ENCODE measurements around the gene KIF4A. TPM values are rescaled to one million over a fixed set of nuclear protein-coding genes. Genes with fewer than 3 reads are reported as not detected.

Gene KIF4A
- total and polyA plus RNA-seq, 2 of the 13 experiments (the other 11 are each of a cell fraction or from before 2014, with no cell fraction given), result 9.4 to 28.2 TPM

- no peaks in the 10 kb centered on the region for H3K9me3 ChIP-seq (ENCODE audit: low read length)
- H3K79me2 ChIP-seq (ENCODE audit: insufficient read depth, low read length), result no peaks in the 10 kb centered on the region
- intact Hi-C loops (cut with micrococcal nuclease; ENCODE audit: unreplicated experiment) (loop anchor here (5.0 kb wide), 1 partner anchor 142 kb away; the partner anchor contains the start of gene KIF4A), in situ Hi-C loops (cut with HindIII; ENCODE audit: extremely low pct_ligation_motif_present, low pct_unique_long_range_greater_than_20kb) (no loop called here)
- H3K4me3 ChIP-seq (replicated peaks in 1 of 3; ENCODE audit: insufficient read depth in 1 of 3, low read depth in 2 of 3, low read length in 3 of 3), result peak overlapping the region; percentile 71 to 80 (median 77)
- BruUV-seq (replicated peaks), result TSS peak; percentile 85
- FAIRE-seq (peak; percentile 85), ATAC-seq (peak; percentile 82), DNase-seq (ENCODE audit: low spot score) (peak; percentile 54)
- peak overlapping the region; percentile 82 for H3K4me2 ChIP-seq (ENCODE audit: low read depth, low read length)
- H3K27me3 ChIP-seq (ENCODE audit: control insufficient read depth in 1 of 2, insufficient read depth in 2 of 2, low read length in 2 of 2), result no peaks in the 10 kb centered on the region
- WGBS (ENCODE audit: low lambda C conversion rate), result 0% methylated on average over 1 of the region's 37 CpGs
- peak overlapping the region; percentile 71 for H3K9ac ChIP-seq (ENCODE audit: insufficient read depth, low read depth, low read length)
- H4K20me1 ChIP-seq (ENCODE audit: insufficient read depth, low read length), result no peaks in the 10 kb centered on the region
- H3K27ac ChIP-seq (ENCODE audit: extremely low read length, insufficient read depth, low read length), result peak overlapping the region; percentile 74
- peak overlapping the region; percentile 83 for H2AFZ ChIP-seq (ENCODE audit: low read length)
- ChIA-PET POLR2A (interaction anchor here (1.7 kb wide), 1 partner anchor 10 kb away, joined by 9 read pairs; the partner anchor contains the start of gene GDPD2), CTCF (ENCODE audit: low intra/inter-chr PET ratio, low total read pairs) (no interaction called here)
- no peaks in the 10 kb centered on the region for H3K36me3 ChIP-seq (replicated peaks in 1 of 2; ENCODE audit: control insufficient read depth in 1 of 2, insufficient read depth in 2 of 2, low read length in 2 of 2)
- H3K4me1 ChIP-seq (ENCODE audit: insufficient read depth, low read length), result peaks cover 22% of the 10 kb centered on the region
- TF ChIP-seq MAX (IDR thresholded peaks at IDR 0.05), result peak; percentile 70
- no peak for TF ChIP-seq ZNF441 (CRISPR knock-in tag; IDR thresholded peaks at IDR 0.05; ENCODE audit: borderline replicate concordance)
- TF ChIP-seq, protein P1, sequence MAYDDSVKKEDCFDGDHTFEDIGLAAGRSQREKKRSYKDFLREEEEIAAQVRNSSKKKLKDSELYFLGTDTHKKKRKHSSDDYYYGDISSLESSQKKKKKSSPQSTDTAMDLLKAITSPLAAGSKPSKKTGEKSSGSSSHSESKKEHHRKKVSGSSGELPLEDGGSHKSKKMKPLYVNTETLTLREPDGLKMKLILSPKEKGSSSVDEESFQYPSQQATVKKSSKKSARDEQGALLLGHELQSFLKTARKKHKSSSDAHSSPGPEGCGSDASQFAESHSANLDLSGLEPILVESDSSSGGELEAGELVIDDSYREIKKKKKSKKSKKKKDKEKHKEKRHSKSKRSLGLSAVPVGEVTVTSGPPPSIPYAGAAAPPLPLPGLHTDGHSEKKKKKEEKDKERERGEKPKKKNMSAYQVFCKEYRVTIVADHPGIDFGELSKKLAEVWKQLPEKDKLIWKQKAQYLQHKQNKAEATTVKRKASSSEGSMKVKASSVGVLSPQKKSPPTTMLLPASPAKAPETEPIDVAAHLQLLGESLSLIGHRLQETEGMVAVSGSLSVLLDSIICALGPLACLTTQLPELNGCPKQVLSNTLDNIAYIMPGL (CRISPR knock-in tag; IDR thresholded peaks at IDR 0.05; ENCODE audit: borderline replicate concordance in 1 of 2, low read depth in 1 of 2), result peak; percentile 53 to 65; a peak in 3 of 4 replicates
- TF ChIP-seq POLR2A (IDR thresholded peaks at IDR 0.05; ENCODE audit: insufficient read depth in 1 of 2, low read depth in 2 of 2, low read length in 2 of 2), result peak in 1 of 2 experiments; percentile 15; a peak in 1 of 4 replicates
- TF ChIP-seq ZNF776 (CRISPR knock-in tag; IDR thresholded peaks at IDR 0.05), result peak; percentile 52; the same call in 1 of the 2 replicates
- peak; percentile 17; the same call in 1 of the 2 replicates for TF ChIP-seq ZNF350 (CRISPR knock-in tag; IDR thresholded peaks at IDR 0.05; ENCODE audit: borderline replicate concordance, low read depth)
- TF ChIP-seq, protein P2, sequence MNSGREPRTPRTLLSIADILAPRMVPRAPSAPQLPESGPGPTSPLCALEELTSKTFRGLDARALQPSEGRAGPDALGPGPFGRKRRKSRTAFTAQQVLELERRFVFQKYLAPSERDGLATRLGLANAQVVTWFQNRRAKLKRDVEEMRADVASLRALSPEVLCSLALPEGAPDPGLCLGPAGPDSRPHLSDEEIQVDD (CRISPR knock-in tag; IDR thresholded peaks at IDR 0.05; ENCODE audit: borderline replicate concordance), result no peak
- TF ChIP-seq ZFY (CRISPR knock-in tag; IDR thresholded peaks at IDR 0.05), result peak; percentile 38; the same call in 1 of the 2 replicates
- TF ChIP-seq HIVEP1 (CRISPR knock-in tag; IDR thresholded peaks at IDR 0.05), result peak; percentile 50; the same call in 1 of the 2 replicates
- TF ChIP-seq ETV5 (CRISPR knock-in tag; IDR thresholded peaks at IDR 0.05; ENCODE audit: borderline replicate concordance), result peak; percentile 54
- no peak for TF ChIP-seq ZBTB39 (CRISPR knock-in tag; IDR thresholded peaks at IDR 0.05)
- TF ChIP-seq, protein P3, sequence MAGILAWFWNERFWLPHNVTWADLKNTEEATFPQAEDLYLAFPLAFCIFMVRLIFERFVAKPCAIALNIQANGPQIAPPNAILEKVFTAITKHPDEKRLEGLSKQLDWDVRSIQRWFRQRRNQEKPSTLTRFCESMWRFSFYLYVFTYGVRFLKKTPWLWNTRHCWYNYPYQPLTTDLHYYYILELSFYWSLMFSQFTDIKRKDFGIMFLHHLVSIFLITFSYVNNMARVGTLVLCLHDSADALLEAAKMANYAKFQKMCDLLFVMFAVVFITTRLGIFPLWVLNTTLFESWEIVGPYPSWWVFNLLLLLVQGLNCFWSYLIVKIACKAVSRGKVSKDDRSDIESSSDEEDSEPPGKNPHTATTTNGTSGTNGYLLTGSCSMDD (CRISPR knock-in tag; IDR thresholded peaks at IDR 0.05), result no peak
- TF ChIP-seq ZMYM2 (CRISPR knock-in tag; IDR thresholded peaks at IDR 0.05), result peak; percentile 55; the same call in 1 of the 2 replicates
- TF ChIP-seq, protein P4, sequence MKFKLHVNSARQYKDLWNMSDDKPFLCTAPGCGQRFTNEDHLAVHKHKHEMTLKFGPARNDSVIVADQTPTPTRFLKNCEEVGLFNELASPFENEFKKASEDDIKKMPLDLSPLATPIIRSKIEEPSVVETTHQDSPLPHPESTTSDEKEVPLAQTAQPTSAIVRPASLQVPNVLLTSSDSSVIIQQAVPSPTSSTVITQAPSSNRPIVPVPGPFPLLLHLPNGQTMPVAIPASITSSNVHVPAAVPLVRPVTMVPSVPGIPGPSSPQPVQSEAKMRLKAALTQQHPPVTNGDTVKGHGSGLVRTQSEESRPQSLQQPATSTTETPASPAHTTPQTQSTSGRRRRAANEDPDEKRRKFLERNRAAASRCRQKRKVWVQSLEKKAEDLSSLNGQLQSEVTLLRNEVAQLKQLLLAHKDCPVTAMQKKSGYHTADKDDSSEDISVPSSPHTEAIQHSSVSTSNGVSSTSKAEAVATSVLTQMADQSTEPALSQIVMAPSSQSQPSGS (CRISPR knock-in tag; IDR thresholded peaks at IDR 0.05), result peak; percentile 66; the same call in 1 of the 2 replicates
Measured at GRCh38 chrX:70433848-70434351, 144.0 kb downstream of the KIF4A start.

All from HepG2 (cell line).